Activated T-cell treated with anti-CD3 and anti-CD28 coated beads, Interleukin-2, amount 50 U/mL, for 4 hours (primary cell): Measurements from ENCODE around the gene TRDMT1. TPM values are rescaled to one million over a fixed set of nuclear protein-coding genes. Genes with fewer than 3 reads are reported as not detected.

ENCODE experiments used
- ATAC-seq, 2 donors: fragments of 200-7000 bp; cut with Tn5 transposase; one replicate each; pipeline ENCODE4 v1.10.0; 2021
- DNase-seq: peaks from one replicate; pipeline ENCODE4 v3.0.0-alpha.2; 2020
- H3K27me3 Mint-ChIP-seq: one replicate; pipeline ENCODE4 v1.8.0; 2021; ENCODE audit warnings: low read depth, mixed read lengths
- H3K36me3 Mint-ChIP-seq: one replicate; pipeline ENCODE4 v1.8.0; 2022; ENCODE audit warnings: mixed read lengths; ENCODE audit not compliant: insufficient read depth
- H3K4me1 Mint-ChIP-seq: one replicate; pipeline ENCODE4 v1.8.0; 2021; ENCODE audit warnings: low read depth, mixed read lengths
- H3K4me3 Mint-ChIP-seq: one replicate; pipeline ENCODE4 v1.8.0; 2021; ENCODE audit warnings: mild to moderate bottlenecking, moderate library complexity, mixed read lengths
- H3K9me3 Mint-ChIP-seq: one replicate; pipeline ENCODE4 v1.8.0; 2021; ENCODE audit warnings: mixed read lengths
- total RNA-seq, 3 donors: library from RNA; stranded (reverse); gene quantifications; one replicate each; pipeline ENCODE4 v1.2.1, GENCODE V29; 2021

The TRDMT1 gene
- total RNA-seq, 3 donors from 2014 or later = 9.1 to 12.1 (median 10.9) TPM

GRCh38 chr10:17236468-17237148, 35.1 kb upstream of the TRDMT1 start:
- DNase-seq (no peak), ATAC-seq (no peak)
- H3K4me1 Mint-ChIP-seq = peaks cover 41% of the 10 kb centered on the region
- H3K4me3 Mint-ChIP-seq = no peak overlapping the region
- H3K9me3 Mint-ChIP-seq = no peaks in the 10 kb centered on the region
- H3K27me3 Mint-ChIP-seq = no peaks in the 10 kb centered on the region
- peaks cover 32% of the 10 kb centered on the region for H3K36me3 Mint-ChIP-seq

DNA sequence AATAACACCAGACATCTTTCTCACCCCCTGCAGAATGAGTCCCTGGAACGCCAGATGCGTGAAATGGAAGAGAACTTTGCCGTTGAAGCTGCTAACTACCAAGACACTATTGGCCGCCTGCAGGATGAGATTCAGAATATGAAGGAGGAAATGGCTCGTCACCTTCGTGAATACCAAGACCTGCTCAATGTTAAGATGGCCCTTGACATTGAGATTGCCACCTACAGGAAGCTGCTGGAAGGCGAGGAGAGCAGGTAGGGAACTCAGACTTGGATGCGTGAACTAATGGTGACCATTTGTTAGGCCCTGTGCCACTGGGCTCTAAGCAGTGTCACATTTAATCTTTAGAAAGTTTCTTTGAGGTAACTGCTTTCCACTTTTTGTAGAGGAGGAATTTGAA, 33.7 kb upstream of the TRDMT1 start:
- peaks cover 37% of the 10 kb centered on the region for H3K36me3 Mint-ChIP-seq
- H3K4me3 Mint-ChIP-seq = no peak overlapping the region
- no peak for DNase-seq
- no peaks in the 10 kb centered on the region for H3K9me3 Mint-ChIP-seq
- peaks cover 53% of the 10 kb centered on the region for H3K4me1 Mint-ChIP-seq
- no peak for ATAC-seq
- H3K27me3 Mint-ChIP-seq = no peaks in the 10 kb centered on the region

- Mint-ChIP-seq H3K4me3 (no peak overlapping the region), H3K36me3 (peaks cover 37% of the 10 kb centered on the region)
- no peak for DNase-seq
Observed at GRCh38 chr10:17234431-17234945, 33.0 kb upstream of the TRDMT1 start.

GRCh38 chr10:17233286-17233991, 32.0 kb upstream of the TRDMT1 start:
- Mint-ChIP-seq H3K4me3 (no peak overlapping the region), H3K27me3 (no peaks in the 10 kb centered on the region), H3K4me1 (peaks cover 56% of the 10 kb centered on the region), H3K9me3 (no peaks in the 10 kb centered on the region), H3K36me3 (peaks cover 37% of the 10 kb centered on the region)
- no peak for DNase-seq
- ATAC-seq = no peak

More at GRCh38 chr10:17234431-17234945, 33.0 kb upstream of the TRDMT1 start:
- H3K9me3 Mint-ChIP-seq = no peaks in the 10 kb centered on the region
- H3K27me3 Mint-ChIP-seq = no peaks in the 10 kb centered on the region
- ATAC-seq = no peak
- peaks cover 55% of the 10 kb centered on the region for H3K4me1 Mint-ChIP-seq

- H3K4me3 Mint-ChIP-seq = peak overlapping the region; percentile 90
- H3K4me1 Mint-ChIP-seq = peaks cover 66% of the 10 kb centered on the region
Observed at GRCh38 chr10:17232276-17232960, 30.9 kb upstream of the TRDMT1 start.

DNA sequence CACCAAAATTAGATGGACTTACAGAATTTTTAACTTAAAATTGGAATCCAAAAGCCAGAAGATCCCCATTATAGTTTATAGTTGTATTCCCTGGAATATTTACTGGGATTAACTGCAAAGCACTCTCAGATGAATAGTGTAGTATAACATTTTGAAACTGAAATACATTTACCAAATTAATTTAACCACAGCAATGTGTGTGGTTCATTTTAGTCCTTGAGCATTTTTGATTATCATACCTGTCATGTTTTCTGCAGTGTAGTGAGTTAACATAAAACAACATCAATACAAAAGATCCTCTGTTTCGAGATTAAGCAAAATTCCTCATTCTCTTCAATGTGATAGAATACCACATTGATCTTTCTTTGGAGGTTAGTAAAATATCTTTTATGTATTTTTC, 30.3 kb upstream of the TRDMT1 start:
- ATAC-seq = no peak
- Mint-ChIP-seq H3K4me3 (peak overlapping the region; percentile 90), H3K4me1 (peaks cover 72% of the 10 kb centered on the region), H3K9me3 (no peaks in the 10 kb centered on the region), H3K27me3 (no peaks in the 10 kb centered on the region), H3K36me3 (peaks cover 34% of the 10 kb centered on the region)
- no peak for DNase-seq

More at GRCh38 chr10:17232276-17232960, 30.9 kb upstream of the TRDMT1 start:
- Mint-ChIP-seq H3K27me3 (no peaks in the 10 kb centered on the region), H3K9me3 (no peaks in the 10 kb centered on the region), H3K36me3 (peaks cover 35% of the 10 kb centered on the region)
- ATAC-seq = no peak
- DNase-seq = no peak

- Mint-ChIP-seq H3K4me1 (peaks cover 70% of the 10 kb centered on the region), H3K27me3 (no peaks in the 10 kb centered on the region), H3K9me3 (no peaks in the 10 kb centered on the region), H3K4me3 (peak overlapping the region; percentile 90), H3K36me3 (peaks cover 20% of the 10 kb centered on the region)
- peak; percentile 84 for DNase-seq
- peak; percentile 49 to 61 for ATAC-seq
Observed at GRCh38 chr10:17229967-17230682, 28.7 kb upstream of the TRDMT1 start.

DNA sequence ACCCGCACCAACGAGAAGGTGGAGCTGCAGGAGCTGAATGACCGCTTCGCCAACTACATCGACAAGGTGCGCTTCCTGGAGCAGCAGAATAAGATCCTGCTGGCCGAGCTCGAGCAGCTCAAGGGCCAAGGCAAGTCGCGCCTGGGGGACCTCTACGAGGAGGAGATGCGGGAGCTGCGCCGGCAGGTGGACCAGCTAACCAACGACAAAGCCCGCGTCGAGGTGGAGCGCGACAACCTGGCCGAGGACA, 28.2 kb upstream of the TRDMT1 start:
- H3K9me3 Mint-ChIP-seq = no peaks in the 10 kb centered on the region
- peak overlapping the region; percentile 90 for H3K4me3 Mint-ChIP-seq
- H3K27me3 Mint-ChIP-seq = no peaks in the 10 kb centered on the region
- peaks cover 68% of the 10 kb centered on the region for H3K4me1 Mint-ChIP-seq
- no peak for DNase-seq
- H3K36me3 Mint-ChIP-seq = peaks cover 18% of the 10 kb centered on the region
- ATAC-seq = no peak

DNA sequence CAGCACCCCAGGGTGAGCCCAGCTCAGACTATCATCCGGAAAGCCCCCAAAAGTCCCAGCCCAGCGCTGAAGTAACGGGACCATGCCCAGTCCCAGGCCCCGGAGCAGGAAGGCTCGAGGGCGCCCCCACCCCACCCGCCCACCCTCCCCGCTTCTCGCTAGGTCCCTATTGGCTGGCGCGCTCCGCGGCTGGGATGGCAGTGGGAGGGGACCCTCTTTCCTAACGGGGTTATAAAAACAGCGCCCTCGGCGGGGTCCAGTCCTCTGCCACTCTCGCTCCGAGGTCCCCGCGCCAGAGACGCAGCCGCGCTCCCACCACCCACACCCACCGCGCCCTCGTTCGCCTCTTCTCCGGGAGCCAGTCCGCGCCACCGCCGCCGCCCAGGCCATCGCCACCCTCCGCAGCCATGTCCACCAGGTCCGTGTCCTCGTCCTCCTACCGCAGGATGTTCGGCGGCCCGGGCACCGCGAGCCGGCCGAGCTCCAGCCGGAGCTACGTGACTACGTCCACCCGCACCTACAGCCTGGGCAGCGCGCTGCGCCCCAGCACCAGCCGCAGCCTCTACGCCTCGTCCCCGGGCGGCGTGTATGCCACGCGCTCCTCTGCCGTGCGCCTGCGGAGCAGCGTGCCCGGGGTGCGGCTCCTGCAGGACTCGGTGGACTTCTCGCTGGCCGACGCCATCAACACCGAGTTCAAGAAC, 27.7 kb upstream of the TRDMT1 start:
- peak overlapping the region; percentile 90 for H3K4me3 Mint-ChIP-seq
- H3K36me3 Mint-ChIP-seq = peaks cover 13% of the 10 kb centered on the region

GRCh38 chr10:17228091-17229015, 26.9 kb upstream of the TRDMT1 start, which contains the start of gene VIM:
Gene VIM, plus strand, starts transcription at chr10:17228241. Its CDS starts 1,182 bp downstream, at chr10:17229423.
- Mint-ChIP-seq H3K4me1 (peaks cover 60% of the 10 kb centered on the region), H3K9me3 (no peaks in the 10 kb centered on the region), H3K27me3 (no peaks in the 10 kb centered on the region), H3K36me3 (peaks cover 13% of the 10 kb centered on the region), H3K4me3 (peak within 1 kb of the TSS; percentile 90)
- DNase-seq (peak; percentile 87), ATAC-seq (peak; percentile 59 to 61)

More for the DNA sequence above, 27.7 kb upstream of the TRDMT1 start:
- Mint-ChIP-seq H3K4me1 (peaks cover 63% of the 10 kb centered on the region), H3K27me3 (no peaks in the 10 kb centered on the region), H3K9me3 (no peaks in the 10 kb centered on the region)
- DNase-seq (peak; percentile 85), ATAC-seq (peak; percentile 11 to 16)

GRCh38 chr10:17227367-17228090, 26.1 kb upstream of the TRDMT1 start:
- Mint-ChIP-seq H3K27me3 (no peaks in the 10 kb centered on the region), H3K4me1 (peaks cover 57% of the 10 kb centered on the region)
- peak; percentile 28 to 29 for ATAC-seq

DNA sequence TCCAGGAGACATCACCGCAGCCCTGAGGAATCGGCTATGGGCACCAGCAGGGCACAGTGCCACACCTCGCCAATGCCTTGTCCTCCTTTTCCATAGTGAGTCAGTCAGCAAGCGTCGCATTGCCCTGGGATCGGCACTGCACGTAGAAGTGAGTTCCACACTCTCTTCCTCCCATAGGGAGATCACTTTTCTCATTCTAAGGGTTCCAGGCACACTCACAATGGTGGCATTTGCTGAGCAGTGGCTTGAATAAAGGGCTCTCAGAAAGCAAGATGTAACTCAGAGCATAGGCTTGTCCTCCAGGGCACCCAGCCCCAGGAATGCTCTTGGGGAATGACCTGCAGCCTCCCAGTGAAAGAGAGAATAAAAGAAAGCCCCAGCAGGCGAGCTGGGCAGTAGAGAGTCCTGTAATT, 25.4 kb upstream of the TRDMT1 start:
- Mint-ChIP-seq H3K4me3 (peak overlapping the region; percentile 90), H3K9me3 (no peaks in the 10 kb centered on the region), H3K4me1 (peaks cover 54% of the 10 kb centered on the region), H3K36me3 (peaks cover 9% of the 10 kb centered on the region), H3K27me3 (no peaks in the 10 kb centered on the region)
- no peak for ATAC-seq
- no peak for DNase-seq

More at GRCh38 chr10:17227367-17228090, 26.1 kb upstream of the TRDMT1 start:
- no peak for DNase-seq
- Mint-ChIP-seq H3K36me3 (peaks cover 11% of the 10 kb centered on the region), H3K4me3 (peak overlapping the region; percentile 90), H3K9me3 (no peaks in the 10 kb centered on the region)
